Caco-2 (cell line): ENCODE results near the gene TFPI. TPM values are rescaled to one million over a fixed set of nuclear protein-coding genes. Genes with fewer than 3 reads are reported as not detected.
A peak's percentile ranks its signal among the peaks of the same experiment; 100 is the strongest.

Source experiments
- BruUV-seq: library from RNA; stranded (reverse); fragments of 400-500 nt; replicated peaks from 2 replicates; lab custom pipeline; 2021; lab: Mats Ljungman, UMichigan
- CTCF ChIA-PET: fragments of 300-600 bp; sonication (Branson Sonifier 250); formaldehyde crosslinking; loops from one replicate; lab custom pipeline; 2022; ENCODE audit warnings: antibody characterized with exemption; lab: Charles Lee
- POLR2A ChIA-PET: fragments of 300-600 bp; sonication (Branson Sonifier 250); formaldehyde crosslinking; loops from one replicate; lab custom pipeline; 2022; ENCODE audit warnings: antibody characterized with exemption; lab: Charles Lee
- DNase-seq, 2 experiments: peaks; one replicate each; pipeline versions ENCODE4 v3.0.0 to v3.0.0-alpha.2; 2020 to 2022
- H3K27me3 ChIP-seq: replicated peaks from 2 replicates; pipeline ENCODE4 v1.6.0; 2011; ENCODE audit warnings: low read length; ENCODE audit not compliant: control insufficient read depth, insufficient read depth
- H3K36me3 ChIP-seq: 2 replicates; pipeline ENCODE4 v1.5.1; 2011; ENCODE audit warnings: low read length; ENCODE audit not compliant: control insufficient read depth, insufficient read depth
- H3K4me1 ChIP-seq: fragments of 250-450 bp; sonication (Bioruptor Pico); 2 replicates; pipeline ENCODE4 v1.5.1; 2020; ENCODE audit warnings: mild to moderate bottlenecking
- H3K4me3 ChIP-seq: 2 replicates; pipeline ENCODE4 v1.5.1; 2011; ENCODE audit warnings: low read depth, mild to moderate bottlenecking, control low read depth, low read length
- H3K9me3 ChIP-seq: fragments of 250-450 bp; sonication (Bioruptor Pico); 2 replicates; pipeline ENCODE4 v1.5.1; 2020; ENCODE audit warnings: mild to moderate bottlenecking, moderate library complexity
- H3K27ac Mint-ChIP-seq: one replicate; pipeline ENCODE4 v1.8.0; 2022; ENCODE audit warnings: mixed read lengths; ENCODE audit not compliant: unreplicated experiment
- H3K27me3 Mint-ChIP-seq: one replicate; pipeline ENCODE4 v1.8.0; 2022; ENCODE audit warnings: mixed read lengths; ENCODE audit not compliant: insufficient read depth, unreplicated experiment
- H3K36me3 Mint-ChIP-seq: one replicate; pipeline ENCODE4 v1.8.0; 2022; ENCODE audit warnings: mild to moderate bottlenecking, mixed read lengths; ENCODE audit not compliant: insufficient read depth, unreplicated experiment
- H3K4me1 Mint-ChIP-seq: one replicate; pipeline ENCODE4 v1.8.0; 2022; ENCODE audit warnings: low read depth, mixed read lengths; ENCODE audit not compliant: unreplicated experiment
- H3K4me3 Mint-ChIP-seq: one replicate; pipeline ENCODE4 v1.8.0; 2022; ENCODE audit warnings: mild to moderate bottlenecking, moderate library complexity, mixed read lengths; ENCODE audit not compliant: unreplicated experiment
- H3K9me3 Mint-ChIP-seq: one replicate; pipeline ENCODE4 v1.8.0; 2022; ENCODE audit warnings: mixed read lengths; ENCODE audit not compliant: unreplicated experiment
- CTCF ChIP-seq, 2 experiments: fragments of 200-600 bp in 1 of 2; IDR thresholded peaks; 1 replicate in 1 of 2; 2 replicates in 1 of 2; pipeline versions ENCODE4 v1.5.1 to v1.8.0; 2011 to 2022; ENCODE audit warnings: antibody characterized with exemption in 1 of 2, control low read depth in 1 of 2, inconsistent platforms in 1 of 2, low read depth in 1 of 2, low read length in 1 of 2, mild to moderate bottlenecking in 1 of 2, moderate library complexity in 1 of 2; ENCODE audit not compliant: insufficient read depth in 1 of 2, severe bottlenecking in 1 of 2, unreplicated experiment in 1 of 2
- intact Hi-C: fragments of 100-400 bp; cut with micrococcal nuclease; formaldehyde crosslinking; loops from one replicate; pipeline ENCODE4 v1.10.0; 2022; ENCODE audit not compliant: unreplicated experiment
- total RNA-seq: library from RNA; stranded (reverse); gene quantifications from 2 replicates; pipeline ENCODE4 v1.2.3, GENCODE V29; 2022

TFPI gene
- total RNA-seq, 1 experiment from 2014 or later: 31.0 TPM

- no peaks in the 10 kb centered on the region for H3K4me1 Mint-ChIP-seq
- no peaks in the 10 kb centered on the region for H3K27me3 Mint-ChIP-seq
Observed at GRCh38 chr2:187462839-187463238, 91.4 kb downstream of the TFPI start.

GRCh38 chr2:187461294-187462261 is 92.7 kb downstream of the TFPI start:
- no peaks in the 10 kb centered on the region for H3K9me3 Mint-ChIP-seq
- Histone ChIP-seq H3K4me1 (peaks cover 5% of the 10 kb centered on the region; the same call in 1 of the 2 replicates), H3K4me3 (peak overlapping the region; percentile 56), H3K27me3 (no peaks in the 10 kb centered on the region), H3K9me3 (no peaks in the 10 kb centered on the region), H3K36me3 (no peaks in the 10 kb centered on the region)
- peak overlapping the region; percentile 77 for H3K4me3 Mint-ChIP-seq
- H3K4me1 Mint-ChIP-seq: no peaks in the 10 kb centered on the region
- H3K27ac Mint-ChIP-seq: peak overlapping the region; percentile 56
- intact Hi-C loops: no loop called here
- CTCF ChIA-PET: no interaction called here
- H3K36me3 Mint-ChIP-seq: no peaks in the 10 kb centered on the region
- DNase-seq: peak; percentile 62 to 77
- H3K27me3 Mint-ChIP-seq: no peaks in the 10 kb centered on the region
- no peak for TF ChIP-seq CTCF (IDR thresholded peaks at IDR 0.05; ENCODE audit: insufficient read depth in 1 of 2, low read depth in 1 of 2, low read length in 1 of 2, severe bottlenecking in 1 of 2, unreplicated experiment in 1 of 2)
- POLR2A ChIA-PET: no interaction called here
- no TSS peak for BruUV-seq

More at GRCh38 chr2:187462839-187463238, 91.4 kb downstream of the TFPI start:
- Mint-ChIP-seq H3K36me3 (no peaks in the 10 kb centered on the region), H3K9me3 (no peaks in the 10 kb centered on the region), H3K27ac (no peak overlapping the region), H3K4me3 (no peak overlapping the region)
- no peaks in the 10 kb centered on the region for H3K36me3 ChIP-seq
- BruUV-seq: no TSS peak
- H3K9me3 ChIP-seq: no peaks in the 10 kb centered on the region
- H3K27me3 ChIP-seq: no peaks in the 10 kb centered on the region
- no peak for DNase-seq
- ChIA-PET CTCF (no interaction called here), POLR2A (no interaction called here)
- no peak for TF ChIP-seq CTCF (IDR thresholded peaks at IDR 0.05; ENCODE audit: insufficient read depth in 1 of 2, low read depth in 1 of 2, low read length in 1 of 2, severe bottlenecking in 1 of 2, unreplicated experiment in 1 of 2)
- intact Hi-C loops: no loop called here
- no peak overlapping the region for H3K4me3 ChIP-seq
- peaks cover 5% of the 10 kb centered on the region; the same call in 1 of the 2 replicates for H3K4me1 ChIP-seq

- no peaks in the 10 kb centered on the region for H3K9me3 ChIP-seq
- CTCF ChIA-PET: no interaction called here
- TF ChIP-seq CTCF (IDR thresholded peaks at IDR 0.05; ENCODE audit: insufficient read depth in 1 of 2, low read depth in 1 of 2, low read length in 1 of 2, severe bottlenecking in 1 of 2, unreplicated experiment in 1 of 2): no peak
- no peaks in the 10 kb centered on the region for H3K36me3 ChIP-seq
- H3K4me3 ChIP-seq: no peak overlapping the region
- Mint-ChIP-seq H3K27ac (no peak overlapping the region), H3K36me3 (no peaks in the 10 kb centered on the region), H3K27me3 (no peaks in the 10 kb centered on the region), H3K4me3 (no peak overlapping the region), H3K9me3 (no peaks in the 10 kb centered on the region), H3K4me1 (no peaks in the 10 kb centered on the region)
- intact Hi-C loops: no loop called here
- H3K27me3 ChIP-seq: no peaks in the 10 kb centered on the region
- H3K4me1 ChIP-seq: peaks cover 5% of the 10 kb centered on the region; the same call in 1 of the 2 replicates
- BruUV-seq: no TSS peak
- POLR2A ChIA-PET: no interaction called here
- DNase-seq: no peak
Observed at GRCh38 chr2:187459256-187459655, 95.0 kb downstream of the TFPI start.
